Measurements from ENCODE around the gene VMO1.

VMO1 gene

DNA sequence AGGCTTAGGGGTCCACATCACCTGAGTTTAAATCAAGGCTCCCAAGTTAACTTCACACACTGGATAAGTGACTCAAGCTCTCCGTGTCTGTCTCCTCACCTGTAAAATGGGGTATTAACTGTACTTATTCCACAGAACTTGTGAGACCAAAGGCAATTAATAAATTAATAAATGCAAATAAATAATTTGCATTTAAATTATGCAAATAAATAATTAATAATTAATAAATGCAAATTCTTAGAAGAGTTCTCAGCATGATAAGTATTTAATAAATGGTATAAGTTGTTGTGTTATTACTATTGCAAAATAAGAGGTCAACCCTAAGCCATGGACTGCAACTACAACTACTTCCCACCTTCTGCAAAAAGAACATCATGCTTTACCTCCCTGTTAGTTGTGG is 32.8 kb downstream of the VMO1 start:
- no peak for DNase-seq (ENCODE audit: low read depth)

GRCh38 chr17:4751932-4752331 is 34.2 kb downstream of the VMO1 start:
- no peak for DNase-seq (ENCODE audit: low read depth)

DNA sequence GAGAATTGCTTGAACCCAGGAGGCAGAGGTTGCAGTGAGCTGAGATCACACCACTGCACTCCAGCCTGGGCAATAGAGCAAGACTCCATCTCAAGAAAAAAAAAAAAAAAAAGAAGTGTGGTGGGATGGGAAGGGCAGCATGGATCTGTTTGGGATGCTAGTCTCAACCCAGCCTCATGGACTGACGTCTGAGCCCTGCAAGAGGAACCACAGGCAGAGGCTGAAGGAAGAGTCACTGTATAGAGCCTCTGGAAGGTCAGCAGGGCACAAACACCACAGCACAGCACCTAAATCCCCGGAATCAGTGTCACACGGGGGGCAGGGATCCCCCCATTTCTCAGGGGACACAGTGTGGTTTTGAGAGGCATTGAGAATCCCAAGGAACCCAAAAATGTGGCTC is 35.6 kb downstream of the VMO1 start:
- DNase-seq (ENCODE audit: low read depth), result no peak

GRCh38 chr17:4748686-4749085 is 37.5 kb downstream of the VMO1 start:
- DNase-seq (ENCODE audit: low read depth), result no peak

DNA sequence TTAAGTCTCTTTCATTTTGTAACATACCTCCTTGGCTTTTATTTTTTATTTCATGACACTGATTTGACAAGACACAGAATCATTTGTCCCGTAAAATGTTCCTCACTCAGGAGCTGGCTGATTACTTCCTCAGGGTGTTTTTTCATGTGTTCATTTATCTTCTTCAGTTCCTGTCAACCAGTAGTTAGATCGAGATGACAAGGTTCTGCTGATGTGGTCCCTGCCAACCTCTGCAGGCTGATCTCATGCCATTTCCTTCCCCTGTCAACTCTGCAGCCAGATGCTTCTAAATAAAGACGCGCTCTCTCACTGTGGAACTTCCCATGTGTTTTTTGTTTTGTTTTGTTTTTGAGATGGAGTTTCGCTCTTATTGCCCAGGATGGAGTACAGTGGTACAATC is 38.3 kb downstream of the VMO1 start:
- DNase-seq (ENCODE audit: low read depth), result no peak

GRCh38 chr17:4744999-4745969 is 40.9 kb downstream of the VMO1 start:
- DNase-seq (ENCODE audit: low read depth), result no peak

- DNase-seq (ENCODE audit: low read depth), result no peak
These were observed 42.3 kb downstream of the VMO1 start for GRCh38 chr17:4743898-4744297.

DNA sequence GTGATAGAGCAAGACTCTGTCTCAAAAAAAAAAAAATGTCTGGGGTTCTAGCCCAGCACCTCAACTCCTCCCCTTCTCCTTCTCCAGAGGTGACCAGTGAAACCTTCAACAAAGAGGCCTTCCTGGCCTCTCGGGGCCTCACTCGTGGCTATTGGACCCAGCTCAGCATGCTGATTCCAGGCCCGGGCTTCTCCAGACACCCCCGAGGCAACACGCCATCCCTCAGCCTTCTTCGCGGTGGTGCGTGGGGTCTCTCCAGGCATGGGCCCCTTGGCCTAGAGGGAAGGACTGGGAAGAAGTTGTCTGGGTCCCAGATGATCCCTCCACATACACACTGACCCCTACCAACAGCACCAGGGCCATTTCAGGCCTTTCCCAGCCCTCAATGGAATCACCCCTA is 42.9 kb downstream of the VMO1 start:
- DNase-seq (ENCODE audit: low read depth), result no peak

DNA sequence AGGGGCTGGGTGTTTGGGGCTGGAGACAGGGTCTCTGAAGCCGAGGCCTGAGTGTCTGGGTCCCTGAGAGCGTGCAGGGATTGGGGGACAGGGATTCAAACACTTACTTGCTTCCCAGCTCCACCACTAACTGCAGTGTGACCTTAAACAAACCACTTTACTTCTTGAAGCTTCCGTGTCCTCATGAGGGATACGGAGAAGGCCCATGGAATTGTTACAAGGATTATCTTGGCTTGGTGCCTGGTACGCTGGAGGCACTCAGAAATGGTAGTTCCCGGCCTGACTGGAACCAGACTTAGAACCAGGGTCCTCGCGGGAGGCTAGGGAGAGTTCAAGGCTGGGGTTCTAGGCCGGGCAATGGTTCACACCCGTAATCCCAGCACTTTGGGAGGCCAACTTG is 43.5 kb downstream of the VMO1 start:
- DNase-seq (ENCODE audit: low read depth), result no peak

GRCh38 chr17:4742133-4742532 is 44.0 kb downstream of the VMO1 start:
- DNase-seq (ENCODE audit: low read depth), result no peak

DNA sequence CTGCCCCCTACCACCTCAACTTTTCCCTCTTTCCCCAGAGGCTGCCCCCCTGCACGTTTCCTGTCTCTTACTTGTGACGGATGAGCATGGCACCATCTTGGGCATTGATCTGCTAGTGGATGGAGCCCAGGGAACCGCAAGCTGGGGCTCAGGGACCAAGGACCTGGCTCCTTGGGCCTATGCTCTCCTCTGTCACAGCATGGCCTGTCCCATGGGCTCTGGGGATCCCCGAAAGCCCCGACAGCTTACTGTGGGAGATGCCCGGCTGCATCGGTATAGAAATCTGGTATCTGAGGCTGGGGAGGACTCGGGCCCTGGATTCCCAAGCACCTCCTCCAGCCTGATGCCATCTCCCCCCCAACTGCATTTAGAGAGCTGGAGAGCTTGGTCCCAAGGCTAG is 44.6 kb downstream of the VMO1 start:
- DNase-seq (ENCODE audit: low read depth), result no peak

- no peak for DNase-seq (ENCODE audit: low read depth)
These were observed 45.6 kb downstream of the VMO1 start for GRCh38 chr17:4740584-4740983.

GRCh38 chr17:4740025-4740351 is 46.2 kb downstream of the VMO1 start:
- no peak for DNase-seq (ENCODE audit: low read depth)

GRCh38 chr17:4739122-4740024 is 46.8 kb downstream of the VMO1 start, which contains the start of the genes CXCL16 and ZMYND15:
TSS of gene CXCL16 (minus strand) at chr17:4739928. CDS start at chr17:4739339, 589 bp downstream.
TSS of gene ZMYND15 (plus strand) at chr17:4739833. CDS start at chr17:4740549, 716 bp downstream.
- peak; percentile 17 for DNase-seq (ENCODE audit: low read depth)

- DNase-seq (ENCODE audit: low read depth), result no peak
These were observed 47.7 kb downstream of the VMO1 start for GRCh38 chr17:4738136-4739121.

GRCh38 chr17:4735876-4736651 is 50.1 kb downstream of the VMO1 start:
- no peak for DNase-seq (ENCODE audit: low read depth)

Data from stimulated activated CD8-positive, alpha-beta memory T cell treated with anti-CD3 and anti-CD28 coated beads, Interleukin-15, amount 100 ng/mL, for 24 hours (primary cell).